ENCODE measurements around the gene ETFBKMT.

The ETFBKMT gene, protein sequence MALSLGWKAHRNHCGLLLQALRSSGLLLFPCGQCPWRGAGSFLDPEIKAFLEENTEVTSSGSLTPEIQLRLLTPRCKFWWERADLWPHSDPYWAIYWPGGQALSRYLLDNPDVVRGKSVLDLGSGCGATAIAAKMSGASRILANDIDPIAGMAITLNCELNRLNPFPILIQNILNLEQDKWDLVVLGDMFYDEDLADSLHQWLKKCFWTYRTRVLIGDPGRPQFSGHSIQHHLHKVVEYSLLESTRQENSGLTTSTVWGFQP

DNA sequence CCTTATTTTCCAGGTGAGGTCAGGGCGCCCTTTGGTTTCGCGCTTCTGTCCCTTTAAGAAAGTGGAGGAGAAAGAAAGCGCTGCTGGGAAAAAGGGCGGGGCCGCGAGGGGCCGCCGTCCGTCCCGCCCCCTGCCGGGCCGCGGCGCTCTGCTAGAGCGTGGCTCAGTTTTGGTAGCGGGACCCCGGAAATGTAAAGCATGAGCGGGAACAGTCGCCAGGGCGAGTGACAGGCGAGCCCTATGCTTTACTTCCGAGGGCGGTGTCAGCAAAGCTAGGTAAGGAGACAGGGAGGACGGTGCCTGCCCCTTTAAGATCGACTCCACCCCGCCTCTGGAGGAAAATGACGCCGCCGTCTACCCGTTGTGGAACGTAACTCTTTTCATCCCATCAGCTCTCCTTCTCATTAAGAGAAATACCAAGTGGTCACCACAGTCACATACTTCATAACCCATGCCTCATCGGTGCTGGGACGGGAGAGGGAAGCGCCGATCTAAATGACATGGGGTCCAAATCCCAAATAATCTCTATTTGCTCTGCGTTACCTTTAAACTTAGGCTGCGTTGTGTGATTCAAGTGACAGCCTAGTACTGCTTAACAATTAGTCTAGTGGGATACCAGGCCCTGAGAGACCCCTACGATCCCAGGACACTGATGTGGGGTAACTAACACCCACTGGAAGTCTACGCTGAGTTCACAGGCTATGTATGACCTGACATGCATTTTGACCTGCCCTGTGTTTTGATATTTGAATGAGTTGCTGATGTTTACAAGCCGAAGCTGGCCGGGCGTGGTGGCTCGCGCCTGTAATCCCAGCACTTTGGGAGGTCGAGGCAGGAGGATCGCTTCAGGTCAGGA, at the start of gene ETFBKMT:
TSS of gene ETFBKMT (plus strand) at position 602 of the 856 bp plus-strand sequence. CDS start 2,266 bp downstream, outside the sequence.
- peak; percentile 93 for DNase-seq

DNA sequence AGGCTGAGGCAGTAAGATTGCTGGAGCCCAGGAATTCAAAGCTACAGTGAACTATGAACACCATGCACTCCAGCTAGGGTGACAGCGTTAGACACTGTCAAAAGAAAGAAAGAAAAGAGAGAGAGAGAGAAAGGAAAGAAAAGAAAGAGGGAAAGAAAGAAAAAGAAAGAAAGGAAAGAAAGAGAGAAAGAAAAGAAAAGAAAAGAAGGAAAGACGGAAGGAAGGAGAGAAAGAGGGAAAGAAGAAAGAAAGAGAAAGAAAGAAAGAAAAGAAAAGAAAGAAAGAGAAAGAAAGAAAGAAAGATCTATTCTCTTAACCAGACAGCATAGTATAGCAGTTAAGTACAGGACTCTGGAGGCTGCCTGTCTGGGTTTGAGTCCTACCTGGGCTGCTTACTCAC, 46.7 kb upstream of the ETFBKMT start:
- no peak for DNase-seq

DNA sequence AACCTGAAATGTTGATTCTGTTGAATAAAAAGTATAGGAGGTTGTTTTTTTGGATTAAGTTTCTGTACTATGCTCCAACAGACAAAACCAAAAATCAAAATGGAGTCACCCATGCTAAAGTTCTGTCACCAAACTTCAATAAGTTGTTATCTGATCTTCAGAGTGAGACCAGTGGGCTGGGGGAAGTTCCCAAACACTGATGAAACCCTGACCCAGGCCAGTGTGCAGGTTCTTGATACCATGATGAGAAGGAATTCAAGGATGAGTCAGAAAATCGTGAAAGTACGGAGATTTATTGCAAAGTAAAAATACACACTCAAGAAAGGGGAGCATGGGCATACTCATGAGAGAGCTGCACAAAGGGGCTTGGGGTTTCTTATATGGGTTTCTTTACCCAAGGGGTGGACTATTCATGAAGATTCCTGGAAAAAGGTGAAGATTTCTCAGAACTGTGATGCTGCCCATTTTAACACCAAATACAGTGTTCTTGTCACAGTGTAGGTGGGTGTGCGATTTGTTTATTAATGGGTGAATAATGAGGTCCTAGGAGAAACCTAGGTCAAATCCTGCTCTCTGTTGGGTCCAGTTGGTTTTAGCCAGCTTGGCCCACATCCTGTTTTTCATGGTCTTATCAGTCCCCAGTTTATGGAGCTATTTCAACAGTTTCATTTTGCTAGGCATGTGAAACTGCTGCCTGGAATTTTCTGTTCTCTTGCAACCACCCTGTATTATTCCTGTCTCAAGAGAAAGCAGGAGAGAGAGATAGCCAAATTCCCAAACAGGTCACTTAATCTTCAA, 41.1 kb upstream of the ETFBKMT start:
- DNase-seq = no peak

DNA sequence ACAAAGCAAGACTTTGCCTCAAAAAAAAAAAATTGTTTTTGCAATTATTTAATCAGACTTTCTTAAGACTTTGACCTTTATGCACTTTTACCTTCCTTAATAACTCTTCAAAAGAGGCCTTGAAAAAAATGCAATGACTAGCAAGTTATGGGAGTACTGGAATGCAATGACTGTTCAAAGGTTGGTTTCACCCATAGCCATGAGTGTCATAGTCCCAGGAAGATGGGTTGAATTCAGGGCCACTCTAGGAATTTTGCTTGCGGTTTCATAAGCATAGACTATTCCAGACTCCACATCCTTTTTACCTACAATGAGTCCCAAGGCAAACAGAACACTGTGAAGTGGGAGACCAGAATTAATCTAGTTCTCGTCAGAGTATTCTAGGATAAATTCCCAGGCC, 39.2 kb upstream of the ETFBKMT start:
- no peak for DNase-seq

DNA sequence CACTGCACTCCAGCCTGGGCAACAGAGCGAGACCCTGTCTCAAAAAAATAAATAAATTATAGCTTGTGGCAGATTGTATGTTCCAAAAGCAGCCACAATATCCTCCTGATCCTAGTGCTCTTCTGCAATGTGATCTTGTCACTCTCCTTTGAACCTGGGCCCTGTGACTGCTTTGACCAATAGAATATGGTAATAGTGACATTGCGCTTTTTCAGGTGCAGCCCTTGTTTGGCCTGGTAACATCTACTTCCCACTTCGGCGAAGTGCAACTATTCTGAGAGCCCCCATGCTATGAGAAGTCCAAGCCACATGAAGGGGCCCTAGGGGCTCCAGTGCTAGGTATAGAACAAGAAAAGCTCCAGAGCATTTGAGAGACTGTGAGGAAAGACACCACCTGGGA, 37.5 kb upstream of the ETFBKMT start:
- no peak for DNase-seq

DNA sequence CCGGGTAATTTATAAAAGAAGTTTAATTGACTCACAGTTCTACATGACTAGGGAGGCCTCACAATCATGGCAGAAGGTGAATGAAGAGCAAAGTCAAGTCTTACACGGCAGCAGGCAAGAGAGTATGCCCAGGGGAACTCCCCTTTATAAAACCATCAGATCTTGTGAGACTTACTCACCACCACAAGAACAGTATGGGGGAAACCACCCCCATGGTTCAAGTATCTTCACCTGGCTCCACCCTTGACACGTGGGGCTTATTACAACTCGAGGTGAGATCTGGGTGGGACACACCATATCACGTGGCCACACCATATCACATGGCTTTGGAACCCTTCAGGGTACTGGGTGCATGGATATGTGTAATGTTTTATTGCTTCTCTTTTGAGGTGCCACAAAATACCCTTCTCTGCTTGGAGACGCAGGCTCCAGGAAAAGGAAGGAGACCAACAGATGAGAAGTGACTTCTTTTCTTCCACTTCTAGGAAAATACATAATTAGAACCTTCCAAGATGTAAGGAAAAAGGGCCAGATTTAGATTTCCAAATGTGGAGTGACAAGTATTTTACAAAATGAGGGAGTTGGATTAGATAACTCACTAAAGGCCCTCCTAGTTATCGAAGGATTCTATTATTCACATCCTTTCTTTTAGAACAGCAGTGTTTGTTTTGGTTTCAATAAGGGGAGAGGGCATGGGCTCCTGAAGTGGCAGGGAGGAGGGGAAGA, 33.1 kb upstream of the ETFBKMT start:
- no peak for DNase-seq

DNA sequence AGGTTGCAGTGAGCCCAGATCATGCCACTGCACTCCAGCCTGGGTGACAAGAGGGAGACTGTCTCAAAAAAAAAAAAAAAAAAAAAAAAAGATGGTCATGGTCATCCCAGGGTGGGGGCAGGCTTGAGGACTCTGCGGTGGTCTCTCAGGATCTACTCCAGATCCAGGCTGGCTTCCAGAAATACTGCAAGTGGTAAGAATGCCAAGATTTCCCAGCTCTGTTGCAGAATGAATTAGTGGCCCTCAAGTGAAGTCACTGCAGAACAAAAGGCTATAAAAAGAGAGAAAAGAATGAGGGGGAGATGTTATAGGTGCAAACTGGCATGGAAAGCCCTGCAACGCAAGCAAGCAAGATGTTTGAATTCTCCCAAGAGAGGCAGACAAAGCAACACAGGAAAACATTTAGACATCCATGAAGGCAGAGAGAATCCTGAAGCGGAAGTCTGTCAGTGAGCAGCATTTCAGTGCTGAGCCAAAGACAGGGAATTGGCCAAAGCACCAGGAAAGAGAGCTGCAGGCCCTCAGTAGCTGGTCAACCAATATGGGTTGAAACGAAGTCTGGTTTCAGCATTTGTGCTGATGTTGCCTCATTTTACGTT, 31.9 kb upstream of the ETFBKMT start:
- DNase-seq = no peak

DNA sequence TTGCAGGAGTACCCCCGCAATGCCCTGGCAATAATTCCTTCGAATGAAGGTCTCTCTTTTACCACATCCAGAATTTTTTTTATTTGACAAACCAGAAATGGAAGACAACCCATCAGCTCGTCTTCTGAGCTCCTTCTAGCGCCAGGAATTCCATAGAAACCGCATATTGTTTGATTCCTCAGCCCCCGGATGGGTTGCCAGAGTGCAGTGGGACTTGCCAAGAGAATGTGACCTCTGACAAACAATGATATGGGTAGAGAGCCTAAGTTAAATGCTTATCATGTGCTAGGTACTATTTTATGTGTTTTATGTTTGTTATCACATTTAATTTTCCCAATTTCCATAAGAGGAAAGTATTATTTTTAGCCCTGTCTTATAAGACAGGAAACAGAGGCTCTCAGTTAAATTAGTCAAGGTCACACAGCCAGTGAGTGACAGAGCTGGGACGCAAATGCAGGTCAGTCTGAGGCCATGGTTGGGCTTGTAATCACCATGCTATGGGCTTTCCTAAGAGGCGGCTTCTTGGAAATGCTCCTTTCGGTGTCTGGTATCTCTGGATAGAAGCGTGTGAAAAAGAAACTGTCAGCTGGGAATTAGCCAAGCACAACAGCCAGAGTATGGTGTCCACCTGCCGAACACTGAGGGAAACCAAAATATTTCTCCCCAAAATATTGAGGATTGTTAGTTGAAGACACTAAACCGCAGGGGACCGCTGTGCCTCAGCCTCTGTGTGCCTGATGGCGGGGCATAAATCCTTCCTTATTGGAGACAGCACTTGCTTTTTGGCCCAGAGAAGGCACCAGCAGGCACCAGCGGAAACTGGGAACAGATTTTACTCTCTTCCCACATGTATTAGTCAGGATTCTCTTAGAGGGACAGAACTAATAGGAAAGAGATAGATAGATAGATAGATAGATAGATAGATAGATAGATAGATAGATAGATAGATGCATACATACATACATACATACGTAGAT, 29.4 kb upstream of the ETFBKMT start:
- DNase-seq = no peak

DNA sequence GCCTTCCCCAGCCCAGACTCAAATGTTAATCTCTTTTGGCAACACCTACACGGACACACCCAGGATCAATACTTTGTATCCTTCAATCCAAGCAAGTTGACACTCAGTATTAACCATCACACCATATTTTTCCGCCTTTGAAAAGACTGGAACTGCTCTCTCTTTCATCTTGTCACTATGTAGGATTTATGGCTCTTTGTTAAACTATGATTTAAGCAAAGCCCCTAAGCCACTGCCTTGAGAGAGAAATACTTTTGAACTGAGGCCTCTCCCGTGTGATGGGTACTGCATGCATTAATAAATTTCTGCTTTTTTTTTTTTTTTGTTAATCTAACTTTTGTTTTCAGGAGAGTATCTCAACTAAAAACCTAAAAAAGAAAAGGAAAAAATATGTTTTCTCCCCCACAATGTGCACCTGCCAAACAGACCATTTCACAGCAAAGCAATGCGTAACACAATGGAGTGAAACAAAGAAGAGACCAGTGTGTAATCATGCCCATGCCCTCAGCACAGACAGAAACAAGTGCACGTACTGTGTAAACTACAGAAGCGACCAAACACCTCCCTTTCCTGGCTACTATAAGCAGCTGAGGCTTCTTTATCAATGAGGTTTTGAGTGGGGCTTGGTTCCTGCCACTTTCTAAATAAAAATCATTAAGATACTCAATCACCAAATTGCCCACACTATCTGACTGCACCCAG, 28.3 kb upstream of the ETFBKMT start:
- no peak for DNase-seq

DNA sequence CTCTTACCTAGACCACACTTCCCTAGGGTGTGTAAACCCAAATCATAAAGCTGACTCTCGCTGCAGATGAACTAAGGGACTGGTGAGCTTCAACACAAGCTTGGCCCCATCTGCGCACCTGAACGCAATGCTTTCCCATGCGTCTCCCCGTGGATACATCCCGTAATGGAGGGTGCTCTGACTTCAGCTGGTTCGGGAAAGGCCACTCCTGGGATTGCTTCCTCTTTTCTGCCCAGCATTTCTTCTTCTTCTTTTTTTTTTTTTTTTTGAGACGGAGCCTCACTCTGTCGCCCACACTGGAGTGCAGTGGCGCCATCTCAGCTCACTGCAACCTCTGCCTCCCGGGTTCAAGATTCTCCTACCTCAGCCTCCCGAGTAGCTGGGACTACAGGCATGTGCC, 27.7 kb upstream of the ETFBKMT start:
- DNase-seq = no peak

DNA sequence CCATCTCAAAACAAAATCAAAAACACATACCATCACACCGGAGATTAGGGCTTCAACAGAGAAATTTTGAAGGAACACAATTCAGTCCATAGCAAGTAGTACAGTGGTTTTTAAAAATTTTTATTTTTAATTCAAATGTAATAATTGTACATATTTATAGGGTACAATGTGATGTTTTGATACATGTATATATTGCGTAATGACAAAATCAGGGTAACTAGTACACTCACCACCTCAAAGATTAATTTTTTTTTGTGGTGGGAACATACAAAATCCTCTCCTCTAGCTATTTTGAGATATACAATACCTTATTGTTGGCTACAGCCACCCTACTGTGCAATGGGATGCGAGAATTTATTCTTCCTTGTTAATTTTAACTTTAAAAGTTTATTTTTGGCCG, 26.0 kb upstream of the ETFBKMT start:
- no peak for DNase-seq

DNA sequence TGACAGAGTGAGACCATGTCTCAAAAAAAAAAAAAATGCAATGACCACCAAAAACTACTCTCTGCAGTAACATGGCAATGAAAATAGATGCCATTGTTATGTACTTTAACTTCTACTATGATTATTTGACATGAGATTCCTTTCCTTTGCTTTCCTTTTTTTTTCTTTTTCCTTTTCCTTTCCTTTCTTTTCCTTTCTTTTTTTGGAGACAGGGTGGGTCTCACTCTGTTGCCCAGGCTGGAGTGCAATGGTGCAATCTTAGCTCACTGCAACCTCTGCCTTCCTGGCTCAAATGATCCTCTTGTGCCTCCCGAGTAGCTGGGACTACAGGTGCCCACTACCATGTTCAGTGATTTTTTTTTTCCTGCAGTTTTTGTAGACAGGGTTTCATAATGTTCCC, 24.9 kb upstream of the ETFBKMT start:
- no peak for DNase-seq

DNA sequence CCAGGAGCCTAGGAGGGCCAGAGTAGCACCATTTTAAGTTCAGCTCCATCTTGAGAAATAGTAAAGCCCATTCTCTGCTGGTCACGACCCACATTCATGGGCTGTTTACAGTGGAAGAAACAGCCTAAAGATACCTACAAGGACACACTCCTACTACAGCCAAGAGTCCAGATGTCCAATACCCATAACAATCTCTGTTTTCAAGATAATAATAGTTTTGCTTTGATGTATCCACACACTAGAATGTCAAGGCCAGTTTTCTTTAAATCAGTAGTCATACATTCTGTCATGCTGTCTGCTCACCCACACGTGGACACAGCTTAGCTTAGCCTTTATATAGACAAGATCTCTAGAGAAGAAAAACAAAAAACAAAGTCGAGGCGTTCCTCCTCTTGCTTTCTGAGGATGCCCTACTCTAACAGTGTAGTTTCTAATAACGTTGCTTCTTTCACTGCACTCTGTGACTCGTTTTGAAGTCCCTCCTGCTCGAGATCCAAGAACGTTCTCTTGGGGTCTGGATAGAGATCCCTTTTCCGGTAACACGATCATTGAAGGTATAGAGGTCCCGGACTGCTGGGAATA, 17.9 kb upstream of the ETFBKMT start:
- no peak for DNase-seq

DNA sequence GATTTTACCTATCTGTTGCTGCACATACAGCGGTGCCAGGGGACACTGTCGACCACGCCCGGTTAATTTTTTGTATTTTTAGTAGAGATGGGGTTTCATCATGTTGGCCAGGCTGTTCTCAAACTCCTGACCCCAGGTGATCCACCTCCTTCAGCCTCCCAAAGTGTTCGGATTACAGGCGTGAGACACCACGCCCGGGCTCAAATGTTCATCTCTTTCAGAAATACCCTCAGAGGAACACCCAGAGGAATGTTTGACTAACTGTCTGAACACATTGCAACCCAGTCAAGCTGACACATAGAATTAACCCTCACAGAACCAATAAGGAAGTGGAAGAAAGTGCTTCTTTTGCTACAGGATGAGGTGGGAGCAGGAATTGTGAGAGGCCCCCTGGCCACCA, 15.0 kb upstream of the ETFBKMT start:
- DNase-seq = no peak

DNA sequence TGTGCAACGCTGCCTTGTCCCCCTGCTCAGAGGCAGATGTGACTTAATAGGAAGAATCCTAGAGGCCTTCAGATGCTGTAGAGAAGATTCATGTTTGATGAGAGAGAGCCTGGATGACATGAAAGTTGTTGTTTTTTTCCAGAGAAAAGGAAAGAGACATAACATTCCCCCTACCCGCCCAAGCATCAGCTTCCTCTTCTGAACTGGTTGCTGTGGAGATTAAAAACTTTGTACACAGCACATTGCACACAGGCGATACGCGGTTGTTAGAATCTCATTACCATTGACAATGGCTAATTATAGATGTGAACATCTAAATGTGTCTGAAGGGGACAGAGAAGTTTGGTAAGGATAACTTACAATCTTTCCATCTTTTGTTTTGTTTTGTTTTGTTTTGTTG, 13.6 kb upstream of the ETFBKMT start:
- no peak for DNase-seq

DNA sequence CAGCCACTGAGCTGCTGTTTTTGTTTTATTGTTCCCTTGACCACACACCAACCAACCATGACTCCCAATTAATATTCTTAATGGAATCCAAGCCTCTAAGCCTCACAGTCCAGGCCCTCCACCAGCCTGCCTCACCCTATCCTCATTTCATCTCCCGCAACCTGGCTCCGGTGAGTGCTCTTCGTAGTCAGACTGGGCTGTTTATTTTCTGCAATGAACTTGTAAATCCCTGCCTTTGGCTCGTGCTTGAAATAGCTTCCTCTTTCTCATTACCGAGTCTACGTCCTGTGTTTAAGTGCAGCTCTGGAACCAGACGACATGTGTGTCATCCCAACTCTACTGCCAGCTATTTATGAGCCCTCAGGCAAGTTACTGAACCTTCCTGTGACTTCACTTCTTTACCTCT, 12.4 kb upstream of the ETFBKMT start:
- DNase-seq = no peak

DNA sequence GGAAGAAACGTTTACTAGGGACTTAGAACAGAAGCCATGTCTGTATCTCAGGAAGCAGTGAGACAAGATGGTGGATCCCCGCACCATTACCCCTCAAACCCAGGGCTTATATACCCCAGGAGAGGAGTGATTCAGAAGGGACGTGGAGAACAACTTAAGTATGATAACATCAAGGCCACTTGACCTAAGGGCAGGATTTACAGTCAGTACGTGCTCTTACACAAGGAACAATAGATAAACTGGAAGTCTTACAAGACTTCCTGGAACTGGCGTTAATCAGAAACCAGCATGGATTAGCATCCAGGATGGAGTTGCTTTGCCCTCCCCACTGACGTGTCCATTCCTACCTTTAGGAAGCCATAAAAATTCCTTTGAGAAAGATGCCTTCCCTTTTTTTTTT, 8.6 kb upstream of the ETFBKMT start:
- DNase-seq = no peak

DNA sequence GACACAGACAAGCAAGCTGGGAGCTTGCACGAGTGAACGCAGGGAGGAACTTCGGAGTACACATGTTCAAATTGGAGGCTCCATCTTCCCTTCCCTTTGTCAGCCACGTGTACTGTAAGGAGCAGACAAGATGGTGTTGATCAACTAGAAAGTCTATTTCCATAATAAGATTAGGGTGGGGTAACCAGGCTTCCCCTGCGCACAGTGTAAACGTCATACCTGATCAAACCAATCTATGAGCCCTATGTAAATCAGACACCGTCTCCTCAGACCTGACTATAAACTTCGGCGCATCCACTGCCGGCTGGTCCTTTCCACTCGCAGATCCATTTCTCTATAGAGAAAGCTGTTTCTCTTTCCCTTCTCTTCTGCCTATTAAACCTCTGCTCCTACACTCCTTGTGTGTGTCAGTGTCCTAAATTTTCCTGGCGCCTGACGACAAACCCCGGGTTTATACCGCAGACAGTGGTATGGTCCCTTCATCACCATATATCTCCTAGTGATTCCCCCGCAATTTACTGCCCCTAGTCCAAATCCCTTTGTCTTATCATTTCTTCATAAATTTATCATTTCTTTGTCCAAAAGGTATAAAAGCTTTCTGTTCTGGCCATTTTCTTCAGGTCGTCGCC, 7.5 kb upstream of the ETFBKMT start:
- DNase-seq = no peak

DNA sequence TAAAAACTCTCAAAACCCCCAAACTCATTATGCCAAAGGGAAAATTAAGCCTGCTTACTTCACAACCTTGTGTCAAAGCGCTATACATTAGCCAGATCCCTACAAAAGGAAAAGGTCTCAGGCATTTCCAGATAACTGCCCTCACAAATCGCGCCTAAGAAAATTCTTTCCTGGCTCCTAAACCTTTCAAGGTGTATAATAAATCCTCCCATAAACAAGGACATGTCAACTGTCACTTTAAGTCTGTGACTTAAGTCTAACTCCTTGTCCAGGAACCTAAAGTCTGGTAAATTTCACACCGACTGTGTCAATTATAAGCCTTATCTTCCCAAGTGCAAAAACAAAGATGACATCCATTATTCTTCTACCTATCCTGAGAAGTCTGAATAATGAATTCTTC, 4.3 kb upstream of the ETFBKMT start:
- DNase-seq = no peak

DNA sequence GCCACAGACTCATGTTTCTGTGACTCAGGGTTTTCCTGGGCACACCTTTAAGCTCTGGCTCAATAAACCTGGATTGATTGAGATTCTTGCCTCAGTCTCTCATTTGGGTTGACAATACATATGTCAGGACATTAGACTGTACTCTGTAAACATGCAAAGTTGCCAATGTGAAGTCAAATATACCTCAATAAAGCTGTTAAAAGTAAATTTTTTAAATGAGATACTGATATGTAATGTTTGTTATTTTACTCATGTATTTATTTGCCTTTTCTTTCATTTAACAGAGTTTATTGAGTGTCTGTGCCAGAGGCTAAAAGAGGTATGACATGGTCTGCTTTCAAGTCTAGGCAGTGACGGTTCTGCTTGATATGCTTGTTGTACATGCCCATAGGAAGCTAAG, 3.7 kb upstream of the ETFBKMT start:
- DNase-seq = no peak

Data from stimulated activated naive CD4-positive, alpha-beta T cell treated with Interleukin-2 at 50 U/mL for 16 hours (primary cell).